ENCODE measurements around the gene NTSR2.
A peak's percentile ranks its signal among the peaks of the same experiment; 100 is the strongest.

Gene NTSR2

DNA sequence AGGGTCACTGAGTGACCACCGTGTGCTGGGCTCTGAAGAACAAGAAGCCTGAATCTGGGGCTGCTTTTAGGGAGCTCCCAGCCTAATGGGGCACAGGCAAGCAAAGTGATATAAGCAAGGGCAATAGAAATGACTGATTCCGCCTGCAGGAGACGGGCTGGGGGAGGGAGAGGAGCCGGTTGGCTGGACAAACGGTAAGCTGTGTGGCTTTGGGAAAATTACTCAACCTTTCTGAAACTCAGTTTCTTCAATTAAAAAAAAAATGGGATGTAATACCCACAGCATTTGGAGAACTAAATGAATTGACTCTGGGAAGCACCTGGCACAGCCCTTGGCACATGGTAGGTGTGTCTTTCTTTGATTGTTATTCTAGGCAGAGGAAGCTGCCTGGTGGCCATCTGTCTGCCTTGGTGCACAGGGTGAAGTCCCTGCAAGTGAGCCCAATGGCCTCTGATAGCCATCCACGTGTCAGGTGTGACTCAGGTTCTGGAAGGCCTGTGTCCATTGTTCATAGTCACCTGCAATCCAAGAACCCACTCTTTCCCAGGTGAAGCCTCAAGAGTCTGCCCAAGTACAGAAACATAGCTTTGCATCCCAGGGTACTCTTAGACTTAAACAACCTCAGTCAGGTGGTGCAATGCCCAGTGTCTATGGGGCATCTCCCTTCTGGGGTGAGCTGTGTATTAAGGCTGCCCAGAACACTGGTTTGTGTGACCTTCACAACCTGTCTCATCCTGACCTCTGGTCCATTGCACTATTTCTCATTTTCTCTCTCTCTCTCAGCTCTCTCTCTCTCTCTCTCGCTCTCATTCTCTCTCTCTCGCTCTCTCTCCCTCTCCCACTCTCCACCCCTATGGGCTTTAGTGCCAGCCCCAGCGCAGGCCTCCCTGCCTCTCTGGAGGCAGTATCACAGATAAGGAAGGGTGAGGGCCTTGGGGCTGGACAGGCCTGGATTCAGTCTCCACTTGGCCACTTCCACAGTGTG lies 30.0 kb upstream of the NTSR2 start:
- DNase-seq = no peak

DNA sequence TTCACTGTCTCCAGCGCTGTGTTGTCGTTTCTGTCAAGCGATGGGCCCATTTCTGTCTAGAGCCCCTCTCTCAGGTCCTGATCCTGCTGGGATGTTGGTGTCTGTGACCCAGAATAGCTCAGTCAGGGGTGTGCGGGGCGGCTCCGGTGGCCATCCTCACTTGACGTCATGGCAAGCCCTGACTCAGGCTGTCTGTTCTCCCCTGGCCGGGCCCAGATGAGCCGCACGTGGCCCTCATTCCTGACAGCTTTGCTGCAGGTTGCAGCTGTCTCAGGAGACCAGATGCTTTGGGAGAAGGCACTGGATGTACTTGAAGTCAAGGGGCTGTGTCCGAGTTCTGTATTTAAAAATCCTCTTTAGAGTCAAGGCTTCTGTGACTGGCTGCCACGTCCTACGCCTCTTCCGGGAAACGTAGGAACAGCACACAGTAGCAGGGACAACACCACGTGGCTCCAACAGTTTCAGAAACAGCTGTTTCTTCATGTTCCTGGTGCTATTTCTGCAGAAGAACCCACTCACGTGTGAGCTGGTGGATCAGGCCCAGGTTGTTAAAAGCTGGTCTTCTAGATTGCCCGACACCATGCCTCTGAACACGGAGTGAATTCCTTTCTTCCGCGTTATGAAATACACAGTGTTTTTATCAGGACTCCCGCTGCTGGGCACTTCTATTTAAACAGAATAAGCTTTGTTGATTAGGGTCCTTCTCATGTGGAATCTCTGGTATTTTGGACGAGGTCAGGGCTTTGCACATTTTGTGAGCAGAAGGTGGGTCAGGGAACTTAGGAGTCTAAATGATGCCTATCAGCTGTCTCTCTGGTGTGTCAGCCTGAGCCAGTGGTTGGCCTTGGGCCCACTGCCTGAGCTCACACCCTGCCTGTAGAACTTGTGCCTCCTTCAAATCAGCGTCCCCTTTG lies 28.3 kb upstream of the NTSR2 start:
- DNase-seq = peak; percentile 83

DNA sequence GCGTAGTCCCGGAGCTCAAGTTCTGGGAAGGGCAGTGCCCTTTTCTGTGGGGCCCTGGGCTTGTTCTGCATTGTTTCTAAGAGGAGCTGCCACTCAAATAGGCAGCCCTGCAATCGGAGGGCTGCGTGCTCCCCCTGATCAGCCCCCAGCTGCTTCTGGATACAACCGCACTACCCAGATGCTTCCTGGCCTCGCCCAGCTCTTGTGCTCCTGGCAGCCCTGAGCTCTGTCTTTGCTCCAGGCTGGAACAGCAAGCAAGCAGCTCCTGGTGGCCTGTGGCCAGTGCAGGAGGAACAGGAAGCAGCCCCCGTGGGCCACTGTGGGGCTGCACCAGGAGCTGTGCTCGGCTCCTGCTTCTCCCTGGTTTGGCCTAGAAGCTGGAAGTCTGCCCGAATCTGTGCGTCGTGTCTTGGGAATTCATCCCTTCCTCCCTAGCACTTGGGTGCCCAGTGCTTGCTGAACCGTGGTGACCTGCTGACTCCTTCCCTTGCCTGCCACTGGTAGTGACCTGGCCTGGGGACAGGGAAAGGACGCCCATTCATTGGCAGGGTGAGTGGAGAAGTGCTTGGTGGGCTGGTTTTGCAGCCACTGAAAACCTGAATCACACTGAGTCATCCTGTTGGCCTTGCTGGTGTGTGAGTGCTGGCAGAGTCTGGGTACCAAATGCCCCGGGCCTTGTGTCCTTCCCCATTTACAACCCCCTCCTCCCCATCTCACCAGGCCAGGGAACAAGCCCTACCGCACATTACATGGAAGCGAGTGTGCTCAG lies 27.3 kb upstream of the NTSR2 start:
- no peak for DNase-seq

DNA sequence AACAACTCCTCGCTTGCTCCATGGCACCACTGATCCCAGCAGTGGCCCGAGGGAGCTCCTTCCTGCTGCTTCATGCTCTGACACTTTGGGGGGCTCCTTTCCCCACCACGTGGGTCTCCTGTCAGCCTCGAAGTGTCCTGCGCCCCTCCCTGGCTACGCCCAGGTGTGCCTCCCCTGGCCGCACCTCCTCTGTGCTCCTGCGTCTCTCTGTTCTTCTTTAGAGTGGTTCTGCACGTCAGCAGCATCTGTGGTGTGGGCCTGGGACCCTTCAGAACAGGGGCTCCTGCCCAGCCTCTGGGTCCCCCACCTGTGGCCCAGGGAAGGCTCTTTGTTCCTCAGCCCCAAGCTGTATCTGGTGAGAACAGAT lies 26.7 kb upstream of the NTSR2 start:
- no peak for DNase-seq

DNA sequence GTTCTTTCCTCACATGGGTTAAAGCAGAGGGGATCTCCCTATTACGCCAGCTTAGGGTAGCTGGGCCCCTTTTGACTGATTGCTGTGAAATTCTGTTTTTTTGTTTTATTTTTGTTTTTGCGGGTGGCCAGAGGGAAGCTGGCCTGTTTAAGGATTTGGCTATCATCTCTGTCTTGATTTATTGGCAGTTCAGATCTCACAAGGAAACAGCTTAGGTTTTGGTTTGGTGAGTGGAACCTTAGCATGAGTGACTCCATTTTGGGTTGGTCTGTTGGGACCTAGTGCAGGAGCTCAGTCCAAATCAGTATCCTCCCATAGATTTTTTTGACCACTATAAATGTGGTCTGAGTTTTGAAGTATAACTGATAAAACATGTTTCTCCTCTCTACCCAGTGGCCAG lies 25.6 kb upstream of the NTSR2 start:
- no peak for DNase-seq

DNA sequence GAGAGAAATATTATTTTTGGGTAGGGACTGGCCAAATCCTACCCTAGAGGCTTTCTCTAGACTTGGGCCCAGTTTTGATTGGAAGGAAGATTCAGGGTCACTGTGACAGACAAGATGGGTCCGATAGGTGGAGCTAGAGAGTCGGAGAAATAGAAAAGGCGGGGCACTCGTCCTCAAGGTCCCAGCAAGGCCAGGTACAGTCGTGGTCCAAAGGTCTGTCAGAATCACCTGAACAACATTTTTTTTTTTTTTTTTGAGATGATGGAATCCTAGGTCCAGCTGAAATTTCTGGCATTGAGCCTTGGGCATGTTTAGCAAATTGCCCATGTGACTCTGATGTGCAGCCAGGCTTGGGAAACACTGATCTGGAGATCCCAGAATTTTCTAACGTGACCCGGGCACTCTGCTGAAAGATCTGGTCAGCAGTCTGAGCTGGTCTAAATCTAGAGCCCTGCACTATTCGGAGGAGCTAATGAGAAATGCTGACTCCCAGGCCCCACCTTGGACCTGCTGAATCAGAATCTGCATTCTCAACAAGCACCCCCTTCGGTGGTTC lies 23.0 kb upstream of the NTSR2 start:
- peak; percentile 65 for DNase-seq

DNA sequence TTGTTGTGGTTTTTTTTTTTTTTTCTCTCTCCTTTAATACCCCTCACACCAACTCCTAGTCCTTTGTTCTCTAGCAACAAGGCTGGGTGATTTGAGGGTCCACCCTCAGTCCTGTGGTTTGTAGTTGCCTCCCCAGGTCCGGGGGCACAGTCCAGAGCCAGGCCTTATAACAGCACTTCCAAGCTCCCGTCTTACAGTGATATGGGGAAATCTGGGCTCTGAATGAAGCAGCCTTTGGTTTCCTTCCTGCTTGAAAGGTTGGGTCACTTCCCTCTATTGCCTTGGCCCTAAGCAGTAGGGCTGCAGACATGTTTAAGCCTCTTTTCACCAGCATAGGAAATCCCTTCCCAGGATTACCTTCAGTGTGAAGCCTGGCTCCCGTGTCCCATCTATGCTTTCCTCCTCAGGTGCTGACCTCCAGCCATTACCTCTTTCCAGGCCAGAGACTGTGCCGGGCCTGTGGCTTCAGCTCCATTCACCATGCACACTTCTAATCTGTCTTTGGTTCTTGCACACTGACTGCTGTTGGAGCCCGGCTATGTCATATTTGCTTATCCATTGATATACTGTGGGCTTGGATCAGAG lies 21.2 kb upstream of the NTSR2 start:
- DNase-seq = no peak

DNA sequence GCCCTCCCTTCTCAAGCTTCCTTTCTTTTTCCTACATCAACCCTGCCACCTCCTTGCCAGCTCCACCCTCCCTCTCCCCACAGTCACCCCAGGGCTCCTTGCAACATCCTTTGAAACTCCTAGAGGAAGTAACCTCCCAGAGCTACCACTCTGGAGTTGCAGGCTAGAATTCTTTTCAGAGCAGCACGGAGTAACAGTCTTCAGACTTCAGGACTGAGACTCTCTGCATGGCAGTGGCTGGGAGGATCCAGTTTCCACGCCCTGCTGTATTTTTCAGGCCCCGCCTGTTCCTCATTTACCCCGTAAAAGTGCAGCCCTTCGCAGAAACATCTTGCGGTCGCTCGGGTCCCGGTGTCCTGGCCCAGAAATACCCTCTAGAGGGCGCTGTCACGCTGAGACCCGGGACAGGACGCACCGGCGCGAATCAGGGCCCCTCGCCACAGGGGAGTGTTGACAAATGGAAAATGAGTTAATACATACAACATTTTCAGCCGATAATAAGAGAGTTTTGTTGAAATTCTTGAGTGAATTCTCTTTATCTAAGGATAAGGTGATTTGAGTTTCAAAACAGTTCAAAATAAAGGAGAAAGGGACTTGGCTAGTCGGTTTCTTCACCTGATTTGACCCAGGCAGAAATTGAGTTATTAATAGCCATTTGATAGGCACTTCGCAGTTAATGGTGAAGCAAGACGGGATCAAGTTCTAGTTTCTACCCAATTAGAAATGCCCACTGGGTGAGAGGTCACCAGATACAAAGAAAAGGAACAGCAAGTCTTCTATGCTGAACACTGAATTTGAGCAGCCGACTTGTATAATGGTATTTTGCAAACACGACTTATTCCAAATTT lies 18.5 kb upstream of the NTSR2 start:
- DNase-seq = no peak

DNA sequence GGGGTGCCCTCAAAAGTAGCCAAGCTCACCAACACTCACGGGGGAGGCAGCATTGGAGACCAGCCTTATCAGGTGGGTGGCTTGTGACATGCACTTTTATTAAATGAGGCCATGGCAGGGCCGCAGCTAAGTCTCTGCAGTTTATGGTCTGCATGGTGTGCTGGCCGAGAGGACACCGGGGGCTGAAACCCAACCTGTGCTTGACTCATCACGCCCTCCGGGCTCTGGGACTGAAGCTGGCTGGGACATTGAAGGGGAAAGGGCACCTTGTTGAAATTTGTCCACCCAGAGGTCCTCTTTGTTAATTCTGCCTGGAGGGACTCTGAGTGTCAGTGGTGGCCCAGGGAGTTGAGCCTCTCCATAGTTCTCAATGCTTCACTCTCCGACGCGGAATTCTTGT lies 17.7 kb upstream of the NTSR2 start:
- no peak for DNase-seq

DNA sequence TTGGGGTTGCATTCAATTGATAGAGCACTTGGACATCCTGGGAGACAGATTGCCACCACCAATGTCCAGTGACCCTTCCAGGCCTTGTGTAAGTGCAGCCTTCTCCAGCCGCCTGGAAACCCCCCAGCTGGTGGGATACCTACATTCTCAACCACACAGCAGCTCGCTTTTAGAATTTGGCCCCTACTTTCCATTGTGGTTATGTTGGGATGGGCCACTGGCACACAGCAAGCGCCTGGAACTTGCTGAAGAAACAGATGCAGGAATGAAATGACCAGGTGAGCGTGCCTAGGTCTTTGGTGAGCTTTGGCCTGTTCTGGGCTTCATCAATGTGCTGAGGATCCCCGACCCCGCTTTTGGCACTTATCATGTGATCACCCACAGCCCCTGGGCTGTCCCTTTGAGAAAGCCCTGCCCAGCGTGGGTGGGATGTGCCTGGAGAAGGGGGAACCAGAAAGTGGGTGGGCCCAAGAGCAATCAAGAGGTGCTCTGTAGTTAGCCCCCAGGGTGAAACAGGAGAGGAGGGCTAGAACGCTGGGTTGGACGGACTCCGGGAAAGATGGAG lies 16.0 kb upstream of the NTSR2 start:
- no peak for DNase-seq

DNA sequence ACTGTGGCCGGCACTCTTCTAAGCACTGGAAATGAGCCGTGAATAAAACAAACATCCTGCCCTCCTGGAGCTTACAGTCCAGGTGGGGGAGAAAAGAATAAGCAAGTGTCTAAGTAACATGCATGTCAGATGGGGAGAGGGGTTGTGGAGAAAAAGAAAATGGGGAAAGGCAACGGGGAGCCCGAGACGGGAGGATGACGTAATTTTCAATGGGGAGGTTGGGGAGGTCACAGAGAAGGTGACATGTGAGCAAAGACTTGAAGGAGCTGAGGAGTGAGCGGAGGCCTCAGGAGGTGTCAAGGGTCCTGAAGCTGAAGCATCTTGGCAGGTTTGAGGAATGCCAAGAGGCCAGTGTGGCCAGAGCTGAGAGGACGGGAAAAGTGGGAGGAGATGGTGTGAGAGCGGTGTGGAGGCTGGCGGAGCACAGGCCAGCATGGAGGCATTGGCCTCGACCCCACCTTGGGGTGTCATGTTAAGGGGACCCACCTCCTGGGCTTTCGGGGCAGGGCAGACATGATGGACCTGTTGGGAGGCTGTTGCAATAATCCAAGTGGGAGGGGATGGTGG lies 15.0 kb upstream of the NTSR2 start:
- DNase-seq = no peak

DNA sequence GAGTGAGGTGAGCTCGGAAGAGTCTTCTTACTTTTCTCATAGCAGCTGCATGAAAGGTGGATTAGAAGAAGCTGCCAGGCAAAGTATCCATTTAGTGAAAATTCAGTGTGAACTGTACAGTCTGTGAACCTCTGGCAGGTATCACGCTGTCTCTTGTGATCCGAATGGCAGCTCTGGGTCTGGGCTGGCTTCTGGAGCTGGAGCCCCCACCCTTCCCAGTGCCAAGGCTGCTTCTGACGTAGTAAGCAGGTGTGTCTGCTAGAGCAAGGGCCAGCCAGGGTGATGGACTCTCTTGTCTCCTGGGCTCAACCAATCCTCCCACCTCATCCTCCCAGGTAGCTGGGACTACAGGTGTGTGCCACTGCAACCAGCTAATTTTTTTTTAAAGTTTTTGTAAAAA lies 14.0 kb upstream of the NTSR2 start:
- no peak for DNase-seq

DNA sequence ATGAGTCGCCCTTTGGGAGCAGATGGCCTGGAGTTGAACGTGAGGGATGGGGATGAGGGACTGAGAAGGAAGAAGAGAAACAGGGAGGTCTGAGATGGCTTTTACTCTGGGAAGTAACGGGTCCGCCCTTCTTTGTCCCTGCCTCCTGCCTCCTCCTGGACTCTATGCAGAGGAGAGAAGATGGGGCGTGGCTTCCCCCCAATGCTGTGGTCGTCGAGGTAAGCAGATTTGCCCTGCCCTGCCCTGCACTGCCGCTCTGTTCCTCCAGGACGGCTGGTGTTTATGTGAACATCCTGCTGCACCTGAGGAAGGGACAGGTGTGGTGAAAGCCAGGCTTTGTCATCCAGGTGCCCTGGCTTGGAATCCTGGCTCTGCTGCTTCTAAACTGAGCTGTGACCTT lies 13.5 kb upstream of the NTSR2 start:
- no peak for DNase-seq

DNA sequence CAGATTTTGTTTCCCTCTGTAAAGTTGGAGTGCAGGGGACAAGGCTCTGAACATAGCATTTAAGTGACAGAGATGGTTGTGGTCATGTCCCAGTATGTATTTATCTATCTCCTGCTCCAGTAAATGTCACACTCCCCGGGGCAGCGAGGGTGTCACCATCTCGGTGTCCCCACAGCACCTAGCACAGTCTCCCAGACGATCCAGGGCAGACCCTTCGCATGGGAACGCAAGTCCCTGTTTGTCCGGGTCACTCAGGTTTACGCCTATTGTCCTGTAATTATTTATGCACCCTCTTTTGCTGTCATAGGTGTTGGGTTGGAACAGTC lies 12.6 kb upstream of the NTSR2 start:
- DNase-seq = no peak

DNA sequence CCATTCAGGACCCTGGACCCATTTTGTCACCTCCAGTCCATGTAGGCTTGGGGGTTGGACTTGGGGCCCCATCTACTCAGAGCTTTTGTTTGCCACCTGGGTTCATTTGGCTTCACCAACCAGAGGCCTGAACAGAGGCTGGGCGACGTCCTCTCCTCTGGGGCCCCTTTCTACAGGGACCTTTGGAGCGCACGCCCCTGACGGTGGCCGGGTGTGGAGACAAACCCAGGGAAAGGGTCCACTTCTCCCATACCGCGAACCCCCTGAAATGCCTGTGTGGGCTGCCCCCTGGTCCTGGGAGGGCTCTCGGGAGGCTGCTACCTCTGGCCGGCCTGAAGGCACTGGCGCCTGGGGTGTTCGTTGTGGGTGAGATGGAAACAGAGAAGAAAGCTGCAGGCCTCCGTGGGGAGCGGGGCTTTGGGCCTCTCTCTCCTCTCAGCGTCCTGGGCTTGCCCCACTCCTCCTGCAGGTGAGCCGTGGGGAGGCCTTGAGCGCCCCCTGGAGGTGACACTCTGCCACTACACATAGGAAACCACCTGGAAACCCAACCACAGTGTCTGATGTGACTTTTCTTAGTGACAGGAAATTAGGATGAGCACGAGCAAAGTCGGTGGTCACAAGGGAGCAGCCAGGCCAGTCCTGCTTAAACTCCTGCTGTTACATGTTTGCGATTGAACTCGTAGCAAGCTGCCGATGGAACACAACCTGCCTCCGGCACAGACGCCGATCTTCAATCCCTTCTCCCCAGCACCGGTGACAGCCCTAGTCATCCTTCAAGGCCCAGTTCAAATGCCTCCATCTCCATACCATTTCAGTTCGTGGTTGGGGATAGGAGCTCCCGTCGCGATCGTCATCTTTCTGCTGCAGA lies 12.0 kb upstream of the NTSR2 start:
- DNase-seq = no peak

DNA sequence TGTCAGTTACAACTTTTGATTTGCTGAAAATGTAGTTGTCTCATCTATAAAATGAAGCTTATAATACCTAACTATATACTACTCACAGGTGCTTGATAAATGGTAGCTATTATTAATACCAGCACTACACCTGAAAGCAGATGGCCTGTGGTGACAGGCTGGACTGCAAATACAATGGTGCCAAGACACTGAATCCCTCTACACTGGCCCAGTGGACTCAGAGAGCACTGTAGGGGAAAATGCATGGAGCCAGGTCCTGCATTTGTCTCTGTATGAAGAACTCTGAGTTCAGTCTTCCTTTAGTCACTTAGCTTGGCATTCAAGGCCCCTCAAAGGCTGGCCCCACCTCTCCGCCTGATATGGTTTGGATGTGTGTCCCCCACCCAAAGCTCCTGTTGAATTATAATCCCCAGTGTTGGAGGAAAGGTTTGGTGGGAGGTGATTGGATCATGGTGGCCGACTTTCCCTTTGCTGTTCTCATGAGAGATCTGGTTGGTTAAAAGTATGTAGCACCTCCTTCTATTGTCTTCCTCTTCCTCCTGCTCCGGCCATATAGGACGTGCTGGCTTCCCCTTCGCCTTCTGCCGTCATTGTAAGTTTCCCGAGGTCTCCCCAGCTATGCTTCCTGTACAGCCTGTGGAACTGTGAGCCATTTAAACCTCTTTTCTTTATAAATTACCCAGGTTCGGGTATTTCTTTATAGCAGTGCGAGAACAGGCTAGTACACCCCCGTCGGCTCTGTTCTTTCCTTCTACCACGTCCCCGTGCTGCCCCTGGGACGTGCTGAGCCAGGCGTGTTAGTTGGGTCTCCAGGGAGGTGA lies 11.1 kb upstream of the NTSR2 start:
- no peak for DNase-seq

DNA sequence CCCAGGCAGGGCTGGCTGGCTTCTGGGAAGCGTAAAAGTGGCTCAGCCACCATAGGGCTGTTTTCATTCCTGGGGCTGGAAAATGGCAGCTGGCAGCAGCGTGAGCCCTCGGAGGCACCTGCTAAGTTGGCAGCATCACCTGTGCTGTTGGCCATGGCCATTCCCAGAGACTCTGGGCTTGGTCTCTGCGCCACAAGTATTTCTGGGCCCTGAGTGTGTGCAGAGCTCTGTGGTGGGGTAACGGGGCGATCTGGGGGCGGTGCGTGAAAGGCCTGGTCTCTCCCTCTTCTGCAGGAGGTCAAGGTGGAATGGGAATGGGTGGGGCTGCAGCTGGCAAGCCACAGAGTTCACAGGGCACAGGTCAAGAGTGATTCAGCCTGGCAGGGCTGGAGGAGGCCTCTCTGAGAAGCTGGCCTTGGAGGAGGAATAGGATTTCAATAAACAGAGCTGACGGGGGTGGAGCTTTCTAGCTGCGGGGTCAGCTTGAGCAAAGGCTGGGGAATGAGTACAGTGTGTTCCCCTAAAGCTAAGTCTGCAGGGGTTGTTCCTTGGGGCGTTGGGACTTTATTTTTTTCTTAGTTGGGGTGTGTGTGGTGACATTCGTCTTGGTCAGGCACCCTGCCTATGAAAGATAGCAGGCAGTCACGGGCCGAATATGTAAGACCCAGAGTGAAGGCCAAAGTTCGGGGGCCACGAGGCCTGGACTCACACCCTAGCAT lies 10.3 kb upstream of the NTSR2 start:
- DNase-seq = no peak

DNA sequence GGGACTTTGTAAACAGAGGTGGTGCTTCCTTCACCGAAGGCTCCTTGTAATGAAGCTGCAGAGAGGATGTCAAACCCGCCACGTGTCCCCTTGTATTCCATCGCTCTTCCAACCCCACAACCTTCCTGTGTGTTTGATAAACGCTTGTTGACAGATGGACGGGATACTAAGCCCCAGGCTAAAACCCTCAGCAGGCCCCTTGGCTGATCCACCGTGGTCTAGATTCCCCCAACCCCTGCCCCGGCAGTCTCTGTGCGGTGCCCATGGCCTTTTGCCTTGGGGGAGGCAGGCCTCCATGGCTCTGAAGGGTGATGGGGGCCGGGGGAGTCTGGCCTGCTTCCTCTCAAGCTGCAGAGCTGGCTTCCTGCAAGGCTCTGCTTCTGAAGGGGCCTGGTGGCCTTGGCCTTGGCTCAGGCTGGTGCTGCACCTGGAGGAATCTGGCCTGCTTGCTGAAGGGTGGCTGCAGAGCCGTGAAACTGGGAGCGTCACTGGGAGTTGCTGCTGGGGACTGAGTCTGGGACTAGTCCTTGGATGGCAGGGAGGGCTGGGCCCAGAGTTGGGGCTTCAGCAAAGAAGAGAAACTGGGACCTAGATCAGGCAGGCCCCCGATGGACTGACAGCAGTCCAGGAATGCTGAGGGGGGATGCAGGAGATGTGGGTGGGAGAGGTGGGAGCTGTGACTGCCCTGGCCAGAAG lies 9.6 kb upstream of the NTSR2 start:
- DNase-seq = no peak
